DMS53 treated with DMSO at 0.1 percent for 48 hours (cell line): ENCODE data around the gene BCAS3.
"Not testable (repeated sequence)": the region's sequence is repeated elsewhere in the genome, so short reads cannot be mapped to it uniquely, and the experiment has no call there.

ENCODE experiments used
- DNase-seq: peaks from one replicate; lab custom pipeline; 2025; ENCODE audit not compliant: unreplicated experiment; lab: John Stamatoyannopoulos, UW

BCAS3 gene

GRCh38 chr17:60989846-60990245 is 312.2 kb downstream of the BCAS3 start:
- DNase-seq: no peak

DNA sequence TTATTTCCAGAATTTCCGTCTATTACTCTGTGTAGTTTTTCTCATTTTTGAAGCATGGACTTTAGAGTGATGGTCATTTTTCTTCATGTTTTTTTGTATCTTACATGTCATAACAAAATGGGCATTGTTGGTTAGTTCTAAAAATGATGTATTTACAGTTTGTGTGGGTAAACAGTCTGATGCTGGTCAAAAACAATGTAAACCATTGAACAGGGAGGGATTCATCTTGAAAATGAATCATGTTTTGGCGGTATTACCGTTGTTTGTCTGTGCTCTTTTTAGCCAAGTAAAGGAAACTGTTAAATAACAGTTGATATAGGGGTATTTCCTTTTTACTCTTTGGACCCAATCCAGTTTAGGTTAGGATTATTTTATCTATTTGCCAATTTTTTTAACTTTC is 315.8 kb downstream of the BCAS3 start:
- DNase-seq: no peak

GRCh38 chr17:60995680-60996079 is 318.0 kb downstream of the BCAS3 start:
- DNase-seq: no peak

DNA sequence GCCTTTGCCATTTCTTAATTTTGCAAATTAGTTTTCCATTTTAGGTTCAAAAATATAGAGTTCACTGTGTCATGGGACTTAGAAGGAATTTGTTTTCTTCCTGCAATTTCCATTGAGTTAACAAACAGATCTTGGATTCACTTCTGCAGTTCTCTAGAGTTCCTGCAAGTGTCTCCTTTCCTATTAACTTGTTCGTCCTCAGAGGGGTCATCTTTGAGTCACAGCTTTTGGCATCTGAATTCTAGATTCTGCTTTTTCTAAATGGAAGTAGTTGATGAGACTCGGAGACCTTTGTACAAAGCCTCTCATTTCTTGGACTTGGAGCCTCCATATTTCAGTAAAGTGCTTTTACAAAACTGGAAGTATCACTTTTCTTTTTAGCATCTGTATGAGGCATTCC is 323.3 kb downstream of the BCAS3 start:
- DNase-seq: no peak

- DNase-seq: peak; percentile 25
These were observed 324.7 kb downstream of the BCAS3 start for GRCh38 chr17:61002316-61002736.

GRCh38 chr17:61005358-61005757 is 327.7 kb downstream of the BCAS3 start:
- DNase-seq: no peak

DNA sequence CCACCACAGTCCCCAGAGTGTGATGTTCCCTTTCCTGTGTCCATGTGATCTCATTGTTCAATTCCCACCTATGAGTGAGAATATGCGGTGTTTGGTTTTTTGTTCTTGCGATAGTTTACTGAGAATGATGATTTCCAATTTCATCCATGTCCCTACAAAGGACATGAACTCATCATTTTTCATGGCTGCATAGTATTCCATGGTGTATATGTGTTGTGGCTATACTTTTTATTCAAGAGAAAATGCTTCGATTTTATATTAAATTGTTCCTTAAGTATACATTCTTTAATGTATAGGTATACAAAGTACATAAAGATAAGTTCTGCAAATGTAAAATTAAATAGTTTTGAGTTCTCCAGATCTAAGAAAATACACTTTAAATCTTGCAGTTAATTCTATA is 328.3 kb downstream of the BCAS3 start:
- DNase-seq: not testable (repeated sequence)

DNA sequence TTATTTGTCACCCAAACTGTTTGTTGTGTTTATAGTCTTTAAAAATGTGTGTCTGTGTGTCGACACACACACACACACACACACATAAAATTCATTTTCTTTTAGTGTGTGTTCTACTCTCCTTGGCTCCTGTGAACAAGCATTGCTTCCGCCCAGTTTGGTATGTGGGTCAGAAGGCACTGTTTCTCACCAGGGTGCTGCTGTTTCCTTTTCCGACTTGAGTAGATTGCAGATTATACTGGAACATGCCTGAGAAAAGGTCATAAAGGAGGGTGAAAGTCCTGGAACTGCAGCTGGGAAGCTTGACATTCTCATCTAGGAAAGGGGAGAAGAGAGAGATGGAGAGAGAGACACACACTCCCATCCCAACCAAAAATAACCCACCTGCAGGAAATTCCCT is 330.3 kb downstream of the BCAS3 start:
- no peak for DNase-seq

- DNase-seq: no peak
These were observed 332.0 kb downstream of the BCAS3 start for GRCh38 chr17:61009663-61010062.

DNA sequence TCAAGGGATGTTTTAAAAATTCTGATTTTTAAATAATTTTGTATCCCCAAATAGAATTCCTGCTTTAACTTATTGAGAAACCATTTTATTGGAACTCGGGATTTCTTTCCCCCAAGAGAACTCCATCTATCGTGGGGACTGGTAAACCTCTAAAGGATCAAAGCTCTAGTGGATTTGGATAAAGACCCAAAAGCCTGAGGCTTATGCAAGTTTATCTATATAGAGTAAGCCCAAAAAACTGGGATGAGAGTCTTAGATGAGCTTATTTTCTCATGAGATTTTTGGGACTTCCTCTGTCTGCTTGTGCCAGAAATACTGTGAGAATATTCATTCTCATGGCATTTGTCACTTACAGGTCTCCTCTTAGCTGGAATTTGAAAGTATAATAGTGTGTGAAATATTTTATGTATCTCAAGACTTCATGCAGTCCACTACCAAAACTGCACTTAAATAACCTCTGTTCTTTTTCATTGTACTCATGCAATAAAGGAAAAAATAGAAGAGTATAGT is 333.1 kb downstream of the BCAS3 start:
- DNase-seq: no peak

DNA sequence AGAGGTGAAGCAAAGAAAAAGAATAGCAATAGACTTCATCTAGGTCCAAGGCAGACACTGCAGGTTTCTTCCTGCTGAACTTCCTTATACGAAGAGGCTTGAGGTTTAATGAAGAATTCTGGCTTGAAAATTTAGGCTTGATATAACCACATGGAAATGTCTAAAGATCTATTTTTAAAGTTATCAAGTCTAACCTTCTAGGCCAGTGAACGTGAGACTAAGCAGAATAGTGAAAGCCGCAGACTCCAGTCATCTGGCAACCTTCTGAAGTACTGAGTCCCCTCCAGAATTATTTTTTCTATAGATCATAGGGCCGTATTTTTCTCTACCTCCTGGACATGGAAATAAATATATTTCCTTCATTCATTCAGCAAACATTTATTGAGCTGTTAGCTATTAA is 333.6 kb downstream of the BCAS3 start:
- no peak for DNase-seq

GRCh38 chr17:61015966-61016365 is 338.3 kb downstream of the BCAS3 start:
- DNase-seq: no peak

DNA sequence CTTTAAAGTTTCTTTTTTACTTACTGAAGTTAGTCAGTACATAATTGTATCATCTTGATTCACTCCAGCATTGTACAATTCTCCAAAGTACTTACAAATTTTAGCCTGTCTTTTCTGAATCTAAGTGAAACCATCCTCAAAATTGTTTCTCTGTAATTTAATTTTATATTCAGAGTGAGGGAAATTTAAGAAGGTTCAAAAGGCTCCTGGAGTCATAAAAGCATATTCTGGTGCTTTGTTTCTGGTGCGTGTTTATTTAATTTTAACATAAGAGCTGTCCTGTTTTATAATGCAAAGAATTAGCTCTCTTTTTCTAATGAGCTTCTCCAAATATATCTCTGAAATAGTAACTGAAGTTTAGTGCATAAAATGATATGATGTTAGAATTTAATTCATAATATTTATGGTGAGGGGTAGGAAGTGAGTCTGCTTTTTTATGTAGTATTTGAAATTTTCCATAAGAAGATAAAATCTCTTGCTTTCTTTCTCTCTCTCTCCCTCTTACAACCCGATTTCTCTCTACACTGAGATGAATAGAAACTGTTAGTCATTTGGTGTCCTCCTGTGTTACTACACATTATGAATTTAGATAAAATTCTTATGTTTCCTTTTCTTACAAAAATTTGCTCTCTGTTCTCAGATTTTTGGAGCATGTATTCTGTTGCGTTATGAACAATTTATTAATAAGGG is 339.8 kb downstream of the BCAS3 start:
- no peak for DNase-seq

DNA sequence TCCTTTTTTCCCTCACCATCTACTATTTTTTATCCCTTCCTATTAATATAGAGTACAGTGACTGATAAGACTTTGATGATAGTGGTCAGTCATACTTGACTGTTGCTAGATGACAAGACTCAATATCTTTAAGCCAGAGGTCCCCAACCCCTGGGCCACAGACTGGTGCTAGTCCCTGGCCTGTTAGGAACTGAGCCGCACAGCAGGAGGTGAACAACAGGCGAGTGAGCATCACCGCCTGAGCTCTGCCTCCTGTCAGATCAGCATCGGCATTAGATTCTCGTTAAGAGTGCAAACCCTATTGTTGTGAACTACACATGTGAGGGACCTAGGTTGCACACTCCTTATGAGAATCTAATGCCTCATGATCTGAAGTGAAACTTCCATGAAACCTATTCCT is 341.3 kb downstream of the BCAS3 start:
- DNase-seq: no peak

DNA sequence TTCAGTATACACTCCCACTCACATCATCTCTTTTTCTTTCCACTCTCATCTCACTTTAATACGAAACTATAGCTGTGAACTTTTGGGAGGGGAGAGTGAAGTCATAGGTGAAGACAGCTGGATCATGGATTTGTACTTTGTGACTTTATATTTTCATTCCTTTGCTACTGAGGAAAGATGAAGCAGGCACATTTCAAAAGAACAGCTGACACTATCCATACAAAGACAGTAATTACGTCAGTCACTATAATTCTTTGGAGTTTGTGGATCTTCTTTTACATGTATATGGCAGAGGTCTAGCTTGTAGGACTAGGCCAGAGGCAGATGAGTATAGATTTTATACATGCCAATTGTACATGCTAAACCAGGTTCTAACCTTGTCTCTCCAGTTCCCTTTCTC is 346.3 kb downstream of the BCAS3 start:
- no peak for DNase-seq

DNA sequence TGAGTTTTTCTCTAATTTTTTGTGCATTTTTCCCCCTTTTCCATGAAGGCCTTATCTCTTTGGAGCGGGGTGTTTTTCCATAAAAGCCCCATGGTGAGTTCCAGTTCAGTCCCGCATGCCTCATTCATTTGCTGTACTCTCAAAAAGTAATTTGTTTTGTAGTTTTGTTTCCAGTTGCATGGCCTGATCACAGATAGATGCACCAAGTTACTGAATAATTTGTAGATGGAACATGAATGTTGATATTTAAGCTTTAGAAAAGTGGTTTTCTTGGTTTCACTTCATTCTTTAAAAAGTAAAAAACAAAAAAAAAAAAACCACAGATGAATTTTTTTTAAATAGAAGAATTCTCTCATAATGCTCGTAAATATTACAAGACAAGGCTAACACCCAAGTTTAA is 349.2 kb downstream of the BCAS3 start:
- no peak for DNase-seq

- DNase-seq: no peak
These were observed 351.5 kb downstream of the BCAS3 start for GRCh38 chr17:61029181-61029580.

DNA sequence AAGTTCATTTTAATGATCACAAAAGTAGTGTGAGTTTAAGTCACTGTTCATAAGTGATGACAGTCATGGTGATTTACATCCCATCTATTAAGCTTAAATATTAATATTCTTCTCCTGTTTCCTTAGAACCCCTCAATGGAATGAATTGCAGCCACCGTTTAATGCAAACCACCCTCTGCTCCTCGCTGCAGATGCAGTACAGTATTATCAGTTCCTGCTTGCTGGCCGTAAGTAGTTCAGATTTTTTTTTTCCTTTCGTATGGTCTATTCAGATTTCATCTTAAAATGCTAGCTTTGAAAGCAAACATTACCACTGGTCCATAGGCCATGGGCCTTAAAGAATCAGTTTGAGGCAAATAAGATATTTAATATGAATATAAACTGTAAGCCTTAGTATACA is 363.0 kb downstream of the BCAS3 start:
- no peak for DNase-seq

- DNase-seq: not testable (repeated sequence)
These were observed 364.7 kb downstream of the BCAS3 start for GRCh38 chr17:61042348-61042747.

GRCh38 chr17:61047515-61047914 is 369.9 kb downstream of the BCAS3 start:
- no peak for DNase-seq

DNA sequence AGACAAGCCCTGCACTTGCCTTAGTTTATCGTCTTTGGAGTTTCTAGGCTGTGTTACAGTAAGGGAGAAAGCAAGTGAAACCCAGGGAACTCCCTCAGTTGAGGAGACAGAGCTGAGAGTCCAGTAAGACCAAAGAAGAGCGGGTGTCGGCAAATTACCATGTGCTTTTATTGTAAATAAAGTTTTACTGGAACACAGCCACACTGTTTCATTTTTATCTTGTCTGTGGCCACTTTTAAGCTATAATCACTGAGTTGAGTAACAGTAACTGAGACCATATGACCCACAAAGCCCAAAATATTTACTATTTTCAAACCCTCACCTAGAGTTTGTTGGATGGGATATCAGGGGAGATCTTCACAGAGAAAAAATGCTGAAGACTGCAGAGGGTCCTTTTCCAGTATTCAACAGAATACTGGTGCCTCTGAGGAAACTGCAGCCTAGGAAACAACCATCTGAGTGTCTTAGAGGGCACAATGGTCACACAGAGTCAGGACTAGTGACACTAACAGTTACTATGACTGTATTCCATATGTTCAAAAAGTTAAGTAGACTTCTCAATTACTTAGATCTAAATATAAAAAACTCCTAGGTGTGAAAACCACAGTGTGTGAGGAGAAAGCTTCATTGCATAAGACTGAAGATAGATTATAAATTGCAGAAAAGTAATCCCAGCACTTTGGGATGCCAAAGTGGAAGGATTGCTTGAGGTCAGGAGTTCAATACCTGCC is 370.9 kb downstream of the BCAS3 start:
- no peak for DNase-seq

GRCh38 chr17:61053469-61053868 is 375.8 kb downstream of the BCAS3 start:
- no peak for DNase-seq

DNA sequence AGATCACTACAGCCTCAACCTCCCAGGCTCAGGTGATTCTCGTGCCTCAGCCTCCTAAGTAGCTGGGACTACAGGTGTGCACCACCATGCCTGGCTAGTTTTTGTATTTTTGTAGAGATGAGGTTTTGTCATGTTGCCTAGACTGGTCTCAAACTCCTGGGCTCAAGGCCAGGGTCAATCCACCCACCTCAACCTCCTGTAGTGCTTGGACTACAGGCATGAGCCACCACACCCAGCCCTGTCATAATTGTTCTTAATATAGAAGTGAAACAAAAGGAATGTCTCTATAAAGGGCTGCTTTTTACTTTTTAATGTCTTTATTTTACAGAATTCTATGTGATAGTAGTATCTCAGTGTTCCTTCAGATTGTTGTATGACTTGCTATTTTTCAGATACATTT is 376.8 kb downstream of the BCAS3 start:
- no peak for DNase-seq
